NCI-H1105 treated with DMSO at 0.1 percent for 48 hours (cell line): Measurements from ENCODE around the gene ZYG11A.
A peak's percentile ranks its signal among the peaks of the same experiment; 100 is the strongest.
"Not testable (repeated sequence)": the region's sequence is repeated elsewhere in the genome, so short reads cannot be mapped to it uniquely, and the experiment has no call there.

ENCODE experiments used
- DNase-seq: peaks from one replicate; lab custom pipeline; 2025; lab: John Stamatoyannopoulos, UW

Gene ZYG11A

DNA sequence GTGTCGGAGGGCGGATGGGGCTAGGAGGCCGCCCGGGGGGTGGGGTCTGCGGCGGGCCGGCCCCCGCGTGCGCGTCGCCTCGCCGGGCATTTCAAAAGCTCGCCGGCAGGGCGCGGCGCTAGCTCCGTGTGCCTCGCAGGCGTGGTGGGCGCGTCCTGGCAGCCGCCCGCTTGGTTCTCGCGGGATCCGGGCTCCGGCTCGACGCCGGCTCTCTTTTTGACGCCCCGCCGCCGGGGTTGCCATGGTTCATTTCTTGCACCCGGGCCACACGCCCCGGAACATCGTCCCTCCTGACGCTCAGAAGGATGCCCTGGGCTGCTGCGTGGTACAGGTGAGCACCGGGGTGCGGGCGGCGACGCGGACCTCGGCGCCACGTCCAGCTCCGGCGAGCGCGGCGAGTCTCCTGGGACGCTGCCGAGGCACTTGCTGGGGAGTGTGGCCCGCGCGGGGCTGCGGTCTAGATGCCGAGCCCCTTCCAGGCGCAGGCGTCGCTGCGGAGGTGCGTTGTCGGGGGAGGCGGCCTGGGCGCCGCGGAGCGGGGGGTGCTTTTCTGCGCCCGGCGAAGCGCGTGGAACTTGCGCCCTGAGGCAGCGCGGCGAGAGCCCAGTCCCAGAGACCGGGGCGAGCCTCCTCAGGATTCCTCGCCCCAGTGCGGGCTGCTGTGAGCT, at the start of gene ZYG11A:
Gene ZYG11A, plus strand, starts transcription at position 118 of the 668 bp plus-strand sequence. Its CDS starts 124 bp downstream, at position 242.
- DNase-seq: peak; percentile 86

DNA sequence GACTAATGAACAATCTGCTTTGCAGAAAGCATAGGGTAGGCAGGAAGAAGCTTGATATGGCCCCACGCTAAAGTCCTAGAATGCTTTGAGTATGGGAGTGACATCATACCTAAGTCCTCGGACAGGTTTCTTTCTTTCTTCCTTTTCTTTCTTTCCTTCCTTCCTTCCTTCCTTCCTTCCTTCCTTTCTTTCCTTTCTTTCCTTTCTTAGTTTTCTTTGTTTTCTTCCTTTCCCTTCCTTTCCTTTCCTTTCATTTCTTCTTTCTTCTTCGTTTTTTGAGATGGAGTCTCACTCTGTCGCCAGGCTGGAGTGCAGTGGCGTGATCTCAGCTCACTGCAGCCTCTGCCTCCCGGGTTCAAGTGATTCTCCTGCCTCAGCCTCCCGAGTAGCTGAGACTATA, 48.8 kb upstream of the ZYG11A start:
- not testable (repeated sequence) for DNase-seq

DNA sequence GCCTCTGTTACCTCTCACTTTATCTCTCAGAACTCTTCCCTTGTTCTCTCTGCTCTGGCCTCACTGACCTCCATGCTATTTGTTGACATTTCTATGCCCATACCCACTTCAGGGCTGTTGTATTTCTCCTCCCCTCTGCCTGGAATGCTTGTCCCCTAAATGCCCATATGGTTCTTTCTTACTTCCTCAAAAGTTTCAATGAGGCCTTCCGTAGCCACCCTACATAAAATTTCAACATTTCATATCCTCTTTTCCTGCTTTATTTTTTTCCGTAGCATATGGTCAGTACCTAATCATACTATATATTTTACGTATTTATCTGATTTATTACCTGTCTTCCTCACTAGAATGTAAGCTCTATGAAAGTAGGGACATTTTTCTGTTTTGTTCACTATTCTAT, 47.1 kb upstream of the ZYG11A start:
- no peak for DNase-seq

DNA sequence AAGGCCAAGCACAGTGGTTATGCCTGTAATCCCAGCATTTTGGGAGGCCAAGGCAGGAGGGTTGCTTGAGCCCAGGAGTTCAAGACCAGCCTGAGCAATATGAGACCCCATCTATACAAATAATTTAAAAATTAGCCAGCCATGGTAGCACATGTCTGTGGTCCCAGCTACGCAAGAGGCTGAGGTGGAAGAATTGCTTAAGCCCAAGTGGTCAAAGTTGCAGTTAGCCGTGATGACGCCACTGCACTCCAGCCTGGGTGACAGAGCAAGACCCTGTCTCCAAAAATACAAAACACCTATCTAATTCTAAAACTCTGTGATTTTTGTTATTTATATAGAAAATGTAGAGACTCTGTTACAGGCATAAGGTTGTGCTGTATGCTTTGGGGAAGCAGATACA, 44.2 kb upstream of the ZYG11A start:
- DNase-seq: no peak

DNA sequence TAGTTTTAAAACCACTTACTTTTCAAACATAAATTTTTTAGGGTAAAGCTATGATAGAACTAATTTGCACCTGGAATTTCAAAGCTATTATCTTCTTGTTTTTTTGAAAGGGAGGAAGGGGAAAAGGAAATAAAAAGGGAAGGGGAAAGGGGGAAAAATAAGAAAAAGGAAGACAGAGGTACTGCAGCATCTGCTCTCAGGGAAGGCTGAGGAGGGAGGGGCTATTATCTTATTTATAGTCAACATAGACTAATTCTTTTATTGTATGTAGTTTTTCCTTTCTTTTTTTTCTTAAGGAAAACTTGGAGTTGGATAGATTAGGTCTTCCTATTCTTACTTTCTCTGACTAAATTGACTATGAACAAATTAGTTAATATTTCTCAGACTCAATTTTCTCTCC, 41.5 kb upstream of the ZYG11A start:
- DNase-seq: no peak

DNA sequence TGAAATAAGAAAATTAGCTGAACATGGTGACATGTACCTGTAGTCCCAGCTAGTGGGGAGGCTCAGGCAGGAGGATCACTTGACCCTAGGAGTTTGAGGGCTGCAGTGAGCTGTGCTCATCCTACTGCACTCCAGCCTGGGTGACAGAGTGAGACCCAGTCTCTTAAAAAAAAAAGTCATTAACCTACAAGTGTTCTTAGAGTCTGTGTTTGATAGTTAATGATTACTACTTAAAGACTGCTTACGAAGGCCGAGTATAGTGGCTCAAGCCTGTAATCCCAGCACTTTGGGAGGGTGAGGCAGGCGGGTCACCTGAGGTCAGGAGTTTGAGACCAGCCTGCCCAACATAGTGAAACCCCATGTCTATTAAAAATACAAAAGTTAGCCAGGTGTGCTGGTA, 38.5 kb upstream of the ZYG11A start:
- DNase-seq: not testable (repeated sequence)

DNA sequence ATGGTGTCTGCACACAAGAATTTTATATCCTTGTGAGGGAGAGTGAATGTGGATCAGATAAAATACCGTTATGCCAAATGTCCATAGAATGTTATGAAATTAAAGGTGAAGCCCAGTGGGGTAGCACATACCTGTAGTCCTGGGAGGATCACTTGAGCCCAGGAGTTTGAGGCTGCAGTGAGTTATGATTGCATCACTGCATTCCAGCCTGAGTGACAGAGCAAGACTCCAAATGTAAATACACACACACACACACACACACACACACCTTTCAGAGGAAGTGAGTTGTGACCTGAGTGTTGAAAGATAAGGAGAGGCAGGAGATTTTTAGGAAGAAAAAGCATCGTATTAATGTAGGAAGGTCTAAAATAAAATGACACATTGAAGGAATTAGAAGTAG, 28.1 kb upstream of the ZYG11A start:
- DNase-seq: no peak

DNA sequence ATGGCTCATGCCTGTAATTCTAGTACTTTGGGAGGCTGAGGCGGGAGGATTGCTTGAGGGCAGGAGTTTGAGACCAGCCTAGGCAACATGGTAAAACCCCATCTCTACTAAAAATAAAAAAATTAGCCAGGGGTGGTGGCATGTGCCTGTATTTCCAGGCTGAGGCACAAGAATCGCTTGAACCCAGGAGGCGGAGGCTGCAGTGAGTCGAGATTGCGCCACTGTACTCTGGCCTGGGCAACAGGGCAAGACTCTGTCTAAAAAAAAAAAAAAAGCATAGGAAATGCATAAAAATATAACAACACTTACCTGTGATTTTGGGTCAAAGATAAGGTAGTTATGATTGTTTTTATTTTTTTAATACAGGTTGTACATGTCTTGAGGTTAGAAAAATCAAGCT, 21.7 kb upstream of the ZYG11A start:
- DNase-seq: not testable (repeated sequence)

DNA sequence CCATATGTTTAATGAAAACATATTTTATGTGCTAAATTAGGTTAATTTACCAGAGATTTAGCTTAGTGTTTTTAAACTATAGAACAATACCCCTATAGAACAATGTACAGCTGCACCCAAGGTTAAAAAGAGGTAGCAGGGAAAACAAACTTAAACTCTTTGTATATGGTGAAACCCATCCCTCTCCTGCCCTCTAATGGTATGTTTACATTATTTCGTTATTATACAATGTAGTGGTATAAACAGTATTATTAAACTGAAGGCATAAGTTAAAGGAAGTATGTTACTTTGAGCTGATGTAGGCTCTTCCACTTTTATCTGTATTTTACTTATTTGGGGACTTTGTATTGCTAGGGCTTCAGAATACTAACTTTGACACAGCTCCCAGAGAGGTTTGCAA, 16.7 kb upstream of the ZYG11A start:
- DNase-seq: peak; percentile 33

DNA sequence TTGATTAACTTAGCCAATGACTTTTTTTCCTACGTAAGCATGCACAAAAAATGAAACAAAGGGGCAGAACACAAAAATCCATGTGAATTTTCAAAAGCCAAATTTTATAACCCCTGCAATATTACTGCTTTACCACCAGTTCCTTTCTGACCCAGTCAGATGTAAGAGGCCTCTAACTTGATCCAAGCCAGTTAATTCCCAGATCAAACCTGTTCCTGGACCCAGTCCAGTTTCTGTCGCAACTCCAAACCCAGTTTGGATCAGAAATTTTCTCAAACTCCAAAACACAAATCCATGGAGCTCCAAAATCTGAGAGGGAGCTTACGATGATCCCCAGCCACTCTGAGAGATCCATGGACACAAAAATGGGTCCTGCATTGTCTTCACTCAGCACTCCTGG, 7.8 kb upstream of the ZYG11A start:
- DNase-seq: no peak

DNA sequence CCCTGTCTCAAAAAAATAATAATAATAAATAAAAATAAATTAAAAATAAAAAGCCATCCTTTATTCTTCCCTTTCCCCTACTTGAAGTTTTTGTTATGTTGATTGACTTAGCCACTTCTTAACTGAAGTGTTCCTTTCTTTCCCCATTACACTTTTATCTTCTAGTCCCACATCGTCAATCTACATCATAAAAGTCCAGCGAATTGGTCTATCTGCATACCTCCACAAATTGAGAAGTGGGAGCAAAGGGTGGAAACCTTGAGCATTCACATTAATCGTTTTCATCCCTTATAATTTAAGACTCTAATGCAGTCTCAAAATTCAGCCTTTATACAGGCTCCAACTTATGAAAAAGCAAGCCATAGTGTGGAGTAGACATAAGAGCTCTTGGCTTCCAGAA, 6.5 kb upstream of the ZYG11A start:
- no peak for DNase-seq

DNA sequence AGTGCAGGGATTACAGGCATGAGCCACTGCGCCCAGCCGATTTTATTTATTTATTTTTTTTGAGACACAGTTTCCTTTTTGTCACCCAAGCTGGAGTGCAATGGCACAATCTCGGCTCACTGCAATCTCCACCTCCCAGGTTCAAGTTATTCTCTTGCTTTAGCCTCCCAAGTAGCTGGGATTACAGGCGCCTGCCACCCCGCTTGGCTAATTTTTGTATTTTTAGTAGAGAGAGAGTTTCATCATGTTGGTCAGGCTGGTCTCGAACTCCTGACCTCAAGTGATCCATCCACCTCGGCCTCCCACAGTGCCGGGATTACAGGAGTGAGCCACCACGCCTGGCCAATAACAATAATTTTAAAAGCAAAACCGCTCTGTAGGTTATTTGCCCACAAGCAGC, 3.4 kb upstream of the ZYG11A start:
- DNase-seq: not testable (repeated sequence)

DNA sequence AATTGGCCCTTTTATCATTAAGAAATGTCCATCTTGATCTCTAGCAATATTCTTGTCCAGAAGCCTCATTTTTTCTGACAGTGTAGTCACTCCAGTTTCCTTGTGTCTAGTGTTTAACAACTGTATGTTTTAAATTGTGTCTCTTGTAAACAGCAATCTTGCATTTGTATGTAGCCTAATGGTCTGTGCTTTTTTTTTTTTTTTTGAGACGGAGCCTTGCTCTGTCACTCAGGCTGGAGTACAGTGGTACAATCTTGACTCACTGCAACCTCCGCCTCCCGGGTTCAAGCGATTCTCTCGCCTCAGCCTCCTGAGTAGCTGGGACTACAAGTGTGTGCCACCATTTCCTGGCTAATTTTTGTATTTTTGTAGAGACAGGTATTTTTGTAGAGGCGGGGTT, 2.6 kb downstream of the ZYG11A start:
- not testable (repeated sequence) for DNase-seq

DNA sequence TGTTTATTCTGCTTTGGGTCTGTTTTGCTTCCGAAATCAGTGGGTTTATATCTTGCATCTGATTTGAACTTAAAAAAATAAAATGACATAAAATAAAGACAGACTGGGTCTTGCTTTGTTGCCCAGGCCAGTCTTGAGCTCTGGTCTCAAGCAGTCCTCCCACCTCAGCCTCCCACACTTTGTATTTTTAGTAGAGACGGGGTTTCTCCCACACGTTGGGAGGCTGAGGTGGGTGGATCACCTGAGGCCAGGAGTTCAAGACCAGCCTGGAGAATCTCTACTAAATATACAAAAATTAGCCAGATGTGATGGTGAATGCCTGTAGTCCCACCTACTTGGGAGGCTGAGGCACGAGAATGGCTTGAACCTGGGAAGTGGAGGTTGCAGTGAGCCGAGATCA, 5.9 kb downstream of the ZYG11A start:
- DNase-seq: no peak

DNA sequence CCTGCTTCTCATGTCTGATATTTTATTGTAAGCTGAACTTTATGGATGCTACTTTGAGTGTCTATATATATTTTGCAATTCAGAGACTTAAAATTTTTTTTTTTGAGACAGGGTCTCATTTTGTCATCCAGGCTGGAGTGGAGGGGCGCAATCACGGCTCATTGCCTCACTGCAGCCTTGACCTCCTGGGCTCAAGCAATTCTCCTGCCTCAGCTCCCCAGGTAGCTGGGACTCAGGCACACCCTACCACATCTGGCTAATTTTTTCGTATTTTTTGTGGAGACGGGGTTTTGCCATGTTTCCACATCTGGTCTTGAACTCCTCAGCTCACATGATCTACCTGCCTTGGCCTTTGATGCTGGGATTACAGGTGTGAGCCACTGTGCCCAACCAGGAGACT, 8.4 kb downstream of the ZYG11A start:
- DNase-seq: no peak

DNA sequence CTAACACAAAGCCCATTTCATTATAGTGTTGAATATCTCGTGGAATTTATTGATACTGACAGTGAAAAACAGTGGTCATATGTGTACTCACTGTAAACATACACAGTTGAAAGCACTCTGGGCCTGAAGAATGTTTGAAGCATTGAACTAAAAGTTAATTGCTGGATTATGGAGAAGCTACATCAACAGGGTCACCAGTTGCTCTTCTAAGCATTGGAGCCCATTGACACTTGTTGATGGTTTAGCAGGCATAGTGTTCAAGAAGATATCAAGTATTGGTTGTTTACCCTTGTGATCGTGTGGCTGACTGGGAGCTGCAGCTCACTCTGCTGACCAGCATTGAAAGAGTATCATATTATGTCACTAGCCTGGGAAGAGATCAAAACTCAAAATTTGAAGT, 10.3 kb downstream of the ZYG11A start:
- no peak for DNase-seq

DNA sequence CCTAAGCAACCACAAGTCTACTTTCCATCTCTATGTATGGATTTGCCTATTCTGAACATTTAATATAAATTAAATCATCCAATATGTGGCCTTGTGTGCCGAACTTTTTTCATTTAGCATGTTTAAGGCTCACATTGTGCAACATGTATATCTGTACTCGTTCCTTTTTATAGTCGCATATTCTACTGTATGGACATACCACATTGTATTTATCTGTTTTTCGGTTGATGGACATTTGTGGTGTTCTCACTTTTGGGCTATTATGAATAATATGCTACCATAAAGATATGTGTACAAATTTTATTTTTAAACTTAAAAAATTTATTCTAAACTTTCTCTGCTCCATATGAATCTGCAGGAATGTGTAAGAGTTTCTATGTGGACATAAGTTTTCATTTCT, 13.0 kb downstream of the ZYG11A start:
- DNase-seq: no peak

DNA sequence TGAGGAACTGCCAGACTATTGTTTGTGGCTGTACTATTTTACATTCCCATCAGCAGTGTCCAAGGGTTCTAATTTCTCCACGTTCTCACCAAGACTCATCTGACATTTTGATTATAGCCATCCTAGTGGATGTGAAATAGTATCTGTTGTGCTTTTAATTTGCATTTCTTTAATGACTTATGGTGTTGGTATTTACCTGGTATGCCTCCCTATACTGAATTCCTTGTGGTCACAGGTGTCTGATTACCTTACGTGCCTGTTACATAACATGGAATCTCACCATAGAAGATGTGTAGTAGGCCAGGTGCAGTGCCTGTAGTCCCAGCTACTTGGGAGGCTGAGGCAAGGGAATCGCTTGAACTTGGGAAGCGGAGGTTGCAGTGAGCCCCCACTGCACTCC, 13.5 kb downstream of the ZYG11A start:
- DNase-seq: no peak

DNA sequence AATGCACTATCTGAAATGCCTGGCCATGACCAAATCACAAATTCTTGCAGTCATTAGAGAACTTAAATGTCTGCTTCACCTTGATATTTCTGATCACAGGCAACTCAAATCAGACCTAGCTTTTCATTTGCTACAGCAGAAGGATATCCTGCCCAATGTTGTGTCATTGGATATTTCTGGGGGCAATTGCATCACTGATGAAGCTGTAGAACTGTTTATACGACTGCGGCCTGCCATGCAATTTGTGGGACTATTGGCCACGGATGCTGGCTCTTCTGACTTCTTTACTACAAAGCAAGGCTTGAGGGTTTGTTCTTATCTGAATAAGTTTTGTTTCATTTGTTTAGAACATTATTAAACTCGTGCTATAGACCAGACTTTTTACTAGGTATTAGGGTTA, 14.9 kb downstream of the ZYG11A start:
- DNase-seq: no peak

DNA sequence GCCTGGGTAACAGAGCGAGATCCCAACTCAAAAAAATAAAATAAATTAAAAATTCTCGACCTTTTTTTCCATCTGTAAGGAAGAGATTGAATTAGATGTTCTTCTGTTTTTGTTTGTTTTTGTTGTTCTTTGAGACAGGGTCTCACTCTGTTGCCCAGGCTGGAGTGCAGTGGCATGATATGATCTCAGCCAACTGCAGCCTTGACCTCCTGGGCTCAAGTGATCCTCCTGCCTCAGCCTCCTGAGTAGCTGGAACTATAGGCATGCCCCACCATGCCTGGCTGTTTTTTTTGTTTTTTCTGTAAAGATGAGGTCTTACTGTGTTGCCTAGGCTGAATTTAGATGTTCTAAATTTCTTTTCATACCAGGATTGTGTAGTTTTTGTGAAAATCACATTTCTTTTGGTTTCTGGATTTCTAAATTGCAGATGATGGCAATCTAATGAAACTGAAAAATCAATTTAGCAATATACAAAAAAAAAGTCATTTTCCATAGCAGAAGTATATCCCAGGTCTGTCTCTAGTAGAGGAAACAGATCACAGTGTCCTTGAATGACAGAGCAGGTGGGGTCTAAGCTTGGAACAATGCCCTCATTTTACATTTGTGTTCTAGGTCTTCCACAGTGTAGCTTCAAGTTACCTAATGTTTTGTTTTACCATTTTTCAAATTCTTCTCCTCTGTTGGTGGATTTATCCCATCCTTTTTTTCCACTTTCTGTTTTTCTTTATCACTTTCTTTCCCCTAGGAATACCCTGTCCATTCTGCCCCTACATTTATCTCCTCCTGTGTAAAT, 20.3 kb downstream of the ZYG11A start:
- no peak for DNase-seq

DNA sequence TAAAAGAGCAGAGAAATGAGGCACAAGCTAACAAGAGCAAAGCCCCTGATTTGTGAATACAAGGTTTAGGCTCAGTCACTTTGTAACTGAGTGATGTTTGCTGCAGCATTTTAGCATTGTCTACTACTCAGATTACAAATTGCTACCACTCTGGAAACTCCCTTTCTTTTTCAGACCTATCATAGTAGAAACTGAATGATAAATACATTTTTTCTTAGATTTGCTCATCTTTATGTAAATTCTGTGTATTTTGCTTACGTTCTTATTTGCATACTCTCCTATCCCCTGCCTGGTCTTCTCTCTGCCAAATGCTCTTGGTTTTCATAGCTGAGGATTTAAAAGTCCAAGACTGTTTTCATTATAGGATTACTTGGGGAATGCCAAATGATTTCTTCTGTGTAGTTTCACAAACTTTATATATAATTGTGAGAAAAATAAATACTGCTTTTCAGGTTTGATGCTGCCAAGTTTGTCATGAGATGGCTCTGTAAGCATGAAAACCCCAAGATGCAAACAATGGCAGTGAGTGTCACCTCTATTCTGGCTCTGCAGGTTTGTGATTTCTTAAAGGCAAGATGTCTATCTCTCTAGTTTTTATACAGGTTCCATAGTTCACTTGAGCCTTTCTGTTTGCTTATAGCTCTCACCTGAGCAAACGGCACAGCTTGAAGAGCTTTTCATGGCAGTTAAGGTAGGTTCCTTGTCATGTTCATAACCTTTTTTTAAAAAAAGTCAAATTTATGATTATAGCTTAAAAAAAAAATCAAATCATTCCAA, 24.7 kb downstream of the ZYG11A start:
- no peak for DNase-seq

DNA sequence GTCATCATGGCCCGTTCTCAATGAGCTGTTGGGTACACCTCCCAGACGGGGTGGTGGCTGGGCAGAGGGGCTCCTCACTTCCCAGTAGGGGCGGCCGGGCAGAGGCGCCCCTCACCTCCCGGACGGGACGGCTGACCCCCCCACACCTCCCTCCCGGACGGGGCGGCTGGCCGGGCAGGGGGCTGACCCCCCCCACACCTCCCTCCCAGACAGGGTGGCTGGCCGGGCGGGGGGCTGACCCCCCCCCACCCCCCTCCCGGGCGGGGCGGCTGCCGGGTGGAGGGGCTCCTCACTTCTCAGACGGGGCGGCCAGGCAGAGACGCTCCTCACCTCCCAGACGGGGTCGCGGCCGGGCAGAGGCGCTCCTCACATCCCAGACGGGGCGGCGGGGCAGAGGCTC, 27.2 kb downstream of the ZYG11A start:
- not testable (repeated sequence) for DNase-seq

DNA sequence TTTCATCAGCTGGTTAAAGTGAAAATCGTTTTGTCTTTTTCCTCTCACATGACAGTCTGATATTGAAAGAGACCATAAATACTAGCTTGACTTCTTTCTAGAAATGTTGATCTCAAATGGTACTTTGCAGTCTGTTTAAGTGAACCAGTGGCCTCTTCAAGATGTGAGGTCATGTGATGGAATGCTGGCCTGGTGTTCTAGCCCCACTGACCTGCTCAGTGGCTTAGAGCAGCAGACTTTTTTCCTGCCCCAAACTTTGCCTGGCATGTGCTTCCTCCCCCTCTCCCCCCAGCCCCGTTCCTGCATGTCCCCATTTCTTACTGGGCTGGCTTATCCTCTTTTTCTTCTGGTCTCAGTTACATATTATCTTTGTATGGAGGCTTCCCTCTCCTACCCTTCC, 34.3 kb downstream of the ZYG11A start:
- no peak for DNase-seq
